Bone marrow (tissue), 2 donors: ENCODE data around the gene PAX7.
"Not testable (repeated sequence)": the region's sequence is repeated elsewhere in the genome, so short reads cannot be mapped to it uniquely, and the experiment has no call there.

Experiments used
- DNase-seq, 2 donors: peaks; one replicate each; lab custom pipeline; 2025; lab: John Stamatoyannopoulos, UW

Gene PAX7

GRCh38 chr1:18761948-18762840, 131.5 kb downstream of the PAX7 start:
- no peak for DNase-seq

GRCh38 chr1:18764362-18764761, 133.7 kb downstream of the PAX7 start:
- DNase-seq: no peak

DNA sequence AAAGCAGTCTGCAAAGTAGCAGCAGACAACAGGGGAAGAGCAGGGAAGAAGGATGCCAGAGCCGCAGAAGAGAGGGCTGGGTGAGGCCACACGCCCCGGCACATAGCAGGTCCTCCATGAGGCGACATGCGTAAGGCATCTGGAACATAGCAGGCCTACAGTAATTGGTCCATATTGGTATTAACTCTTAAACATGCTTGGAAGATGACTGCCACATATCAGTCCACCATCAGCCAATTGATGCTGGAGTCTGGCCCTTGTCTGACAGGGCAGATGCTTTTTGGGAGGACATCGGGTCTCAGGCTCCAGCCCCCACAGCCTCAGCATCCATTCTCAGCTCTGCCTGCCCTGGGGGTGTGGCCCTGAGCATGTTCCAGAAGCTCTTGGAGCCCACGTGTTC, 135.1 kb downstream of the PAX7 start:
- no peak for DNase-seq

DNA sequence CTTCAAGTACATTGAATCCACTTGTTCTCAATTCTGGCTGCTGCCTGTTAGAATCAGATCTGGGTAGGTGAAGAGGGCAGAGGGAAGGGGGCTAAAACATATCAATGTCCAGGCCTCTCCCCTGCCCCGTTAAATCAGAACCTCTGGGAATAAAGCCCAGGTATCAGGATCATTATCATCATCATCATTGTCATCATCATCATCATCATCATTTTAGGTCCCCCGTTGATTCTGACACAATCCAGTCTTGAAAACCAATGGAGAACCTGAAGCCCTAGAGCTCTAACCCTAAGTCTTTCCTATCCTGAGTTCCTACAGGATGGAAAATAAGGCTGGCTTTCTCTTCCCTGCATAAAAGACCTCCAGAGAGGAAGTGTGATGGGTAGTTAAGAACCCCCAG, 135.7 kb downstream of the PAX7 start:
- DNase-seq: no peak

GRCh38 chr1:18767576-18767975, 136.9 kb downstream of the PAX7 start:
- DNase-seq: not testable (repeated sequence)

DNA sequence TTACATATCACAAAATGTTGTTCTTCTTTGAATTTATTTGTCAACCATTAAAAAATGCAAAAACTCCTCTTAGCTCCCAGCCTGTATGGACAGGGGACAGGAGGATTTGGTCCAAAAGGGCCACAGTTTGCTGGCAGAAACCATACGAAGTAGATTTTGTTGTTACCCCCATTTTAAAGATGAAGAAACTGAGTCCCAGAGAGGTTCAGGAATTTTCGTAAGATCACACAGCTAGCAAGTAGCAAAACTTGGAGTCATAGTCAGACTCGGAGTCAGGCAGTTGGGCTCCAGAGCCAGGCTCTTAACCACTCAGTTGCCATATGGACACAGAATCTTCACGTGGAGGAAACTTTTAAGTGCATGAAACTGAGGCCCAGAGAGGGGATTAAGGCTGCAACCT, 137.4 kb downstream of the PAX7 start:
- no peak for DNase-seq

DNA sequence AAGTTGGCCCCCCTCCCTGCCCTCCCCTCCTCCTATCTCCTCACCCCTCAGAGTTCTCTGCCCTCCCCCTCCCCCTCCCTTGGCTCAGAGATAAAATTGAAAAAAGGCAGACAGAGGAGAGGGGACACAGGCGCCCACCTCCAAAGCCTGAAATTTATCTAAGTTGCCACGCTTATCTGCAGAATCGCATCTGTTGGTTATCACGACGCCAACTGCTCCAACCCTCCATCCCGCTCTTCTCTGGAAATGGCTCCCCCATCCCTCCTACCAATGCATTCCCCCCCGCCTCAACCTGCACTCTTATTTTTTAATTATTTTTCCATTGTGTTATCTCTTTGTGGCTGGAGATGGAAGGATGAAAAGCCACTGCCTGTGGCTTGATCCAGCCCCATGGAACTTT, 138.5 kb downstream of the PAX7 start:
- DNase-seq: no peak

DNA sequence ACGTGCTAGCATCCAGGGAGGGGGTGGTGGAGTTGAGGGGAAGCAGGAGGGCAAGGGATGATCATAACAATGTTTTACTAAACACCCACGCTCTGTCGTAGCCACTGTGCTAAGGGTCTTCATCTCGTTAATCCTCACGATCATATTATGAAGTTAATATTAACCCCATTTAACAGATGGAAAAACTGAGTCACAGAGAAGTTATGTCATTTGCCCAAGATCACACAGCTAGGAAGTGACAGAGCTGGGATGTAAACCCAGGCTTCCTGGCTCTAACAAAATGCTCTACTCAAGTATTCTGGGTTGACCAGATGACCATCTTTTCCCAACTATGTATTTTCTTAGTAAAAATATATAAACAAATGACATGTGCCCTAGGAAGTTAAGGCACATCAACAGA, 140.2 kb downstream of the PAX7 start:
- no peak for DNase-seq

DNA sequence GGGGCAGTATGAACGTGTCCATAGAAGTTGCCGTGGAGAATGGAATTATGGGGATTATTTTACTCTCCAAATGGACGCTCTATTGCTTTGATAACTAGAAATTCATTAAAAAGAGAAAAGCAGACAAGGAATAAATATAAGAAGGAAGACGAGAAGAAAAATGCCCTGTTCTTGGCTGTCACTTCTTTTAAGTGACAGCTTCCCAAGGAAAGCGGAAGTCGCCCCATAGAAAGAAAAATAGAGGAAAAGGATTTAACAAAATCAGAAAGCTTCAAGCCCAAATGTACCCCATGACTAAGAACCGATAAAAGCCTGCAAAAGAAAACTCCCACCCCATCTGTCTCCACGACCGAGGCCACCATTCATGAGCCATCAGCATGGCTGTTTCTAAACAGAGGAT, 143.1 kb downstream of the PAX7 start:
- DNase-seq: no peak

- no peak for DNase-seq
Observed at GRCh38 chr1:18775341-18775740, 144.7 kb downstream of the PAX7 start.

- no peak for DNase-seq
Observed at GRCh38 chr1:18776777-18777176, 146.1 kb downstream of the PAX7 start.

GRCh38 chr1:18778437-18778836, 147.8 kb downstream of the PAX7 start:
- DNase-seq: no peak

DNA sequence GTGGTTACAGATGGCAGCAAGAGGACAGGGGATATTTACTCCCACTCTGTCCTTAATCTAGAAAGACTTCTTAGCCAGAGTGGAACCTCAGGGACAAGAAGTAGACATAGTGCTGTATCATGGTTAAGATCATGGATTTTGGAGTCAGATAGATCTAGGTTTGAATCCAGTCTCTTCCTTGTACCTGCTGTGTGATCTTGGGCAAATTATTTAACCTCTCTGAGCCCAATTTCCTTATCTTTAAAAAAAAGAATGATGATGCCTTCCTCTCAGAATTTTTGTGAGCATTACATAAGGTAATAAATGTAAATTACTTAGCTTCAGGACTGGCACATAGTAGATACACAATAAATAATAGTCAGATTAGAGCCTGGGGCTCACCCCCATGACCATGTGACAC, 150.4 kb downstream of the PAX7 start:
- DNase-seq: no peak

- DNase-seq: no peak
Observed at GRCh38 chr1:18783705-18784481, 153.2 kb downstream of the PAX7 start.

DNA sequence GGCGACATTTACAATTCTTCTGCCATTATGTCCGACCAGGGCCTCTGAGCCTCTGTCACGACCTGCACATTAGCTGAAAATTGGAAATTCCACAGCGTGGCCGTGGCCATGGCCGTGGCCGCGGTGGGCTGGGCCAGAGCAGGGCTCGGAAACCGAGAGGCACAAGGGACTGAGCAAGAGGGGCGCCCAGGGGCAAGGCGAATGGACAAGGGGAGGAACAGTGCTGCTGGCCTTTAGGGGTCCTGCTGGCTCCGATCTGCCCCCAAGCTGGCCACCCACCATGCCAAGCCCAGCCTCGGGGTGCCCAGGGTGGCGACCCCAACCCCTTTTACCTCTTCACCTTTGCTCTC, 153.8 kb downstream of the PAX7 start:
- no peak for DNase-seq

DNA sequence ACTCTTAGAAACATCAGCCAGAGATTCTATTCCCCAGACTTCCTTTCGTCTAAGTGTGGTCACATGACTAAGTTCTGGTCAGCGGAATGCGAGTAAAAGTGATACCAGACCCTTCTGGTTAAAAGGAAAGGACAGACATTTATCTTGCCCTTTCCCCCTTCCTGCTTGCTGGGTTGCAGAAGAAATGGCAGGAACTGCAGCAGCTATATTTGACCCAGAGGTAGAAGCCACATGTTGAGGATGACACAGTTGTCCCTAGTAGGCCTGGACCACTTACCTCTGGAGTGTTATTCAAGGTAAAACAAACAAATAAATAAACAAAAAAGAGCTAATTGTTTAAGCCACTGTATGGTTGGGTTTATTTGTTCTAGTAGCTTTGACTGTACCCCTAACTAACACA, 155.5 kb downstream of the PAX7 start:
- DNase-seq: no peak

- no peak for DNase-seq
Observed at GRCh38 chr1:18787825-18788385, 157.3 kb downstream of the PAX7 start.

GRCh38 chr1:18789246-18789645, 158.6 kb downstream of the PAX7 start:
- no peak for DNase-seq

DNA sequence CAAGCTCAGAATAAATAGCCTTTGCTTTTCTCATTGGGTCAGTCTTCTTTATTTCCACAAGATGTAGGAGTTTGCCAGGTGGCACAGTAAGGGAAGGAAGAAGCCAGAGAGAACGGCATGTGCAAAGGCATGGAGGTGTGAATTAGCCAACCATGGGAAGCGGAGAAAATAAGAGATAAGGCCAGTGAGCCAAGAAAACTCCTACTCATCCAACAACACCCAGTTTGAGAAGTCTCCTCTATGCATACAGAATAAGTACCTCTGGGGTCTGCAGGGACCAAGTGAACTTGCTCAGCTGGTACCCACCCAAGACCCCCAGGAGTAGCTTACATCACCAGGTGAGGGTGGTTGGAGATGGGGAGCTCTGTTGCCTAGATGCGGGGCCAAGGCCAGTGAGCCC, 162.1 kb downstream of the PAX7 start:
- no peak for DNase-seq

DNA sequence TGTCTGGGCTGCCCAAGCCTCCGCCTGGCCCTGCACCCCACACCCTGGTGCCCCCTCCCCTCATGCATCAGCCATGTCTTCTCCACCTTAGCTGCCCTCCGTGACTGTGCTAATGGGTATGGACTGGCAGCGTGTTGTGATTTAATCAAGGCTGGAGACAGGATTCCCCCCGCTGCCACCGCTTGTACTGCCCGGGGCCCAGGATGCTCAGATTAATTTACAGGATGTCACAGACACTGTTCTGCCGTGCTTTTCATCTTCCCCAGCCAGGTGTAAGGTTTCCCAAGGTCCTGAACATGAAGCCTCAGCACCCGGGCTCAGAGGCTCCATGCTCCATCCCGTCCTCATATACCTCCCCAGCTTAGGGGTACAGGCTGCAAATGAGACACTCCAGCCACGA, 162.5 kb downstream of the PAX7 start:
- DNase-seq: no peak

DNA sequence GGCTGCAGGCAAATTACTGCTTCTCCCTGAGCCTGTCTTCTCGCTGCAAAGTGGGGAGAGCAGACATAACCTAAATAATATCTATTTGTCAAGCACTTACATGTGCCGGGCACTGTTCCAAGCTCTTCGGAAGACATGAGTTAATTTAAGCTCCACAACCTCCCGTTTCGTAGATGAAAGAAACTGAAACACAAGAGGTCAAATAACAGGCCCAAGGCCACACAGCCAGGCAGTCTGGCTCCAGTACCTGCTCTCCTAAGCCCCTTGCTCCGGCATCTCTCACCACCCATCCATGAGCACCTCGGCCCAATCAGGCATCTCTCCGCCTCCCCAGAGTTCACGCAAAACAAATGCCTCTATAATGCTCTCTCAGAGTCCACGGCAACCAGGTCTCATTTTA, 163.4 kb downstream of the PAX7 start:
- no peak for DNase-seq

GRCh38 chr1:18794561-18794960, 163.9 kb downstream of the PAX7 start:
- no peak for DNase-seq

GRCh38 chr1:18795002-18795689, 164.5 kb downstream of the PAX7 start:
- DNase-seq: no peak
